GM04503 (cell line): Measurements from ENCODE around the gene PIM3.
"Not testable (repeated sequence)": the region's sequence is repeated elsewhere in the genome, so short reads cannot be mapped to it uniquely, and the experiment has no call there.

Experiments
- DNase-seq: peaks from one replicate; pipeline ENCODE4 v3.0.0-alpha.2; 2012; ENCODE audit warnings: low read depth

The PIM3 gene

DNA sequence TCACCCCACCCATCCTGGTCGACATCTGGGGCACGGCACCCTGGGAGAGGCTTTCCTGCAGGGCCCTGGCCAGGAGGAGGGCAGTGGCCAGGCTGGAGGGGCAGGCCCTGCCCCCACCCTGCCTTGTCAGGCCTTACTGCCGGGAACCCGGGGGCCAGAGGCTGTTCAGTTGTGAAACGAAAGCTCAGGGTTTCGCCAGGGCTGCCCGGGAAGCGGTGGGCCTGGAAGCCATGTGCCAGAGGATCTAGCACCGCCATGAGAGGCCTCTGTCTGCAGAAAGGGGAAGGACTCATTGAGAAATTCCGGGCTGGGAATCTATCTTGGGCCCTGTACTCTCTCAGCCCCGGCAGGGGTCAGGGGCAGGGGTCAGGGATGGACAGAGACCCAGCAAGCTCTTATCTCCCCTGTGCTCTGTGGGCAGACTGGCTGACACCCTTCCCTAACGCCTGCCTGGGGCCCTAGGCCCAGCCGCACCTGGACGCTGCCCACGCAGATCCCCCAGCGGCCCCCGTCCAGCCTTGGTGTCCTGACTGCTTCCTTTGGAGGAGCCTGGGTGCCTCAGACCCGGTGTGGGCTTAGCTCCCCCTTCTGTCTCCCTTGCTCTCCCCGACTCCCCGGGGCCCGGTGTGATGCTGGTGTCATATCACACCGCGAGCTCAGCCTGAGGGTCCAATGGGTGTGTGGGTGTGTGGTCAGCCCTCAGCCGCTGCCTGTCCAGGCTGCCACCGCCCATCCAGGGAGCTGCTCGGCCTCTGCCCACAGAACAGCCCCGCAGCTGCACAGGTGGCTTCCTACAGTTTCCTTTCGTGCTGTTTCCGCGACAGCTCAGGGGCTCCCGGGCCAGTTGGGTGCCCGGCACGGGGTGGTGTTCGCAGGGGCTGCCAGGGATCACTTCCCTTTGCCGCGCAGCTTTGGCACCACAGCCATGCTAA, 6.5 kb downstream of the PIM3 start:
- no peak for DNase-seq

GRCh38 chr22:49967706-49968208, 7.2 kb downstream of the PIM3 start:
- no peak for DNase-seq

DNA sequence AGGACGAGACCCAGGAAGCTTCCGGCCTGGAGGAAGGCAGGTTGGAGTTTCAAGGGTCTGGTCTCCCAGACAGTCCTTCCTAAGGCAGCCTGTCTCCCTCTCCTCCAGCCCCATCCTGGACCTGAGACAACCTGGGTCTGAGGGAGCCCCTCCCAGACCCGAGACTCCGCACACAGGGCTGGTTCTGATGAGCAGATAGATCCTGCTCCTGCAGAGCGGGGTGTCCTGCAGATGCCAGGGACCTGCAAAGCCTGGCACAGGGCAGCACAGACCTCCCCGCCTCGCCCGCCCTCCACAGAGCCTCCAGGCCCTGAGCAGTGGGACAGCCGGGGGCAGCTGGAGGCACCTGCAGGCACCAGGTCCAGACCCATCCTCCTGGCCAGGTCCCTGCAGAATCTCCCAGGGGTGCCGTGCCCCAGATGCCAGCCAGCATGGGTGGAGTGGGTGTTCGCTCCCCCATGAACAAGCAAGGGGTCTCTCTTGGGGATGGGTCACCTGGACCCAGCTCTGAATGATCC, 7.8 kb downstream of the PIM3 start:
- DNase-seq, result no peak

DNA sequence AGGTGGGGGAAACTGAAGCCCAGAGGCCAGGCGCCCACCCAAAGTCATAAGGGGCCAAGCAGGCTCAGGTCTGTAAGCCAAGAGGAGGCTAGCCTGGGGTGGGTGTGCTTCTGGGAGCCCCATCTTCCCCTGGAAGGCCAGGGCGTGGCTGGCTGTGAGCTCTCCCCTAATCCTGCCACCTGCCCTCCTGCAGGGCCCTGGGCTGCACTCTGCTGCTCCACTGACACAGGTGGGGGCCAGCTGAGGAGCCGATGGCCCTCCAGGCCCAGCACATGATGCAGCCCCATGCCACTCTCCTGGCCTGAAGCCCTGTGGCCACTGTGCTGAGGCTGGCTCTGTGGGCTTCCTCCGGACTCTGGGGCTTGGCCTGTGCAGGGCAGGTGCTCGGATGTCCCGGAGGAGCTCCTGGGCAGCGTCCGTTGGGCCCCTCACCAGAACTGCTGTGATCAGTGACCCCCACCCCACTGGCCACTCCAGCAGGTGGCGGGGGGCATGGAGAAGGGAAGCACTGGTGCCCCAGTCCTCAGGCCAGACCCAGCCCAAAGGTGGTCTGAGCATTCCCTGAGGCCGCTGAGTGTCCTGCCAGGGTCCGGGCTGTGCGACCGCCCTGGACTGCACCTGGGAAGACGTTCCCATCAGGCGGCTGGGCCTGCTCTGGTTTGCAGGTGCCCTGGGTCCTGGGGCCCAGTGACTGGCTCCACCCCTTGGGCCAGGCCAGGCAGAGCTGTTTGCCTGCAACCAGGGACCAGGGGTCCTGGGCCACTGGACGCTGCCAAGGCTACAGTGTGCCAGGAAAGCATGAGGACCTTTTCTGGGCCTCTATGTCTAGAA, 8.5 kb downstream of the PIM3 start:
- no peak for DNase-seq

GRCh38 chr22:49969751-49970527, 9.4 kb downstream of the PIM3 start:
- DNase-seq, result no peak

GRCh38 chr22:49970528-49971231, 10.1 kb downstream of the PIM3 start:
- DNase-seq, result peak; percentile 79

- DNase-seq, result no peak
These were observed 10.9 kb downstream of the PIM3 start for GRCh38 chr22:49971232-49972162.

DNA sequence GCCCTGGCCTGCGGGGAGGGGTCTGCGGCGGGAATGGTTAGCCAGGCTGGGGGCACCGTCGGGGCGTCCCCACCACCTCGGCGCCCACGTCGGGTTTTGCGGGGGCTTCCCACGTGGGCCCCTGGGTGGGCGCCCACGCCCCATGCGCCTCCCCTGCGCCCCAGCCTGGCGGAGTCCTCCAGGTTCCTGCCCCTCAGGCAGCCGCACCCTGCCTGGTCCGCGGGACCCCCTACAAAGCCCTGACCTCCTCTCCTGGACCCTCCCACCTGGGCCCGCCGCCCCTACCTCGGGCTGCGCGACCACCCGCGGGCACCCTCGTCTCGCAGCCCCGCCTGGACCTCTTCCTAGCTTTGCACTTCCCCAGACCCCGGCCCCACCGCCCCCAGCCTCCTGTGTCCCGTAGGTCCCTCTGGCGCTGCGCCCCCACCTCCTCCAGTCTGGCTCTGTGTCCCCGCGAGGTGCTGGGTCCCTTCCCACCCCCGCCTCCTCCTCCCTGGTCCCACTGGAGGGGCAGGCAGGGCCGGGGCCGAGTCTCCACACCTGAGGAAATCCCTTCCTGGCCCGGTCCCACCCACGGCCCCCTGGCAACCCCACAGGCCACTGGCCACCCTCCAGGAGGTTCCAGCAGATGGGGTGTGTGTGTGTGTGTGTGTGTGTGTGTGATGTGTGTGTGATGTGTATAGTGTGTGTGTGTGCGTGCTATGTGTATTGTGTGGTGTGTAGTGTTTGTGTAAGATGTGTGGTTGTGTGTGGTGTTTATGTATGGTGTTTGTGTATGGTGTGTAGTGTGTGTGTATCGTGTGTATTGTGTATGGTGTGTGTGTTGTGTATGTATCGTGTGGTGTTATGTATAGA, 11.8 kb downstream of the PIM3 start:
- no peak for DNase-seq

GRCh38 chr22:49973018-49973961, 12.7 kb downstream of the PIM3 start:
- no peak for DNase-seq

- no peak for DNase-seq
These were observed 15.2 kb downstream of the PIM3 start for GRCh38 chr22:49975543-49976389.

GRCh38 chr22:49976439-49977175, 16.0 kb downstream of the PIM3 start:
- DNase-seq, result no peak

- DNase-seq, result no peak
These were observed 17.0 kb downstream of the PIM3 start for GRCh38 chr22:49977578-49977977.

DNA sequence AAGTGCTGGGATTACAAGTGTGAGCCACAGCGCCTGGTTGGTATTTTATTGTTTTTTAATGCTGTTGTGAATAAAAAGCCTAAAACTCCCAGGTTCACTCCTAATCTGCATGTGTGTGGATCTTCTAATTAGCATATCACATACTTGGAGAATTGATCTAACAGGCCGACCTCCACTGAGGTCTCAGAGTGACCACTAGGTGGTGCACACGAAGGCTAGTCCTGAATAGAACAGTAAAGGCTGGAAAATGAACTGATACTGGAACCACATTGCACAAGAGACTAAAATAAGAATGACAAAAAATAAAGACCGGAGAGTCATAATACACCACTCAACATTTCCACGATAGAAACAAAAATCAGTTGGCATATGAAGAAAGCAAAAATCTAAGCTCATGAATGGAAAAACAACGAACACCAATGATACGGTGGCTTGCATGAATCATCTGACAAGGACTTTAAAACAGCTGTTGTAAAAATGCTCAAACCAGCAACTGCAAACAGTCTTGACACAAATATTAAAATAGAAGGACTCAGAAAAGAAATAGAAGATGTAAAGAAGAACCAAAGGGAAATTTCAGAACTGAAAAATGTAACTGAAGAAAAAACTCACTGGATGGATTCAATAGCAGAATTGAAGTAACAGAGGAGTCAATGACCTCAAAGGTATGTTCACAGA, 19.2 kb downstream of the PIM3 start:
- no peak for DNase-seq

GRCh38 chr22:49981799-49982198, 21.2 kb downstream of the PIM3 start:
- DNase-seq, result not testable (repeated sequence)

DNA sequence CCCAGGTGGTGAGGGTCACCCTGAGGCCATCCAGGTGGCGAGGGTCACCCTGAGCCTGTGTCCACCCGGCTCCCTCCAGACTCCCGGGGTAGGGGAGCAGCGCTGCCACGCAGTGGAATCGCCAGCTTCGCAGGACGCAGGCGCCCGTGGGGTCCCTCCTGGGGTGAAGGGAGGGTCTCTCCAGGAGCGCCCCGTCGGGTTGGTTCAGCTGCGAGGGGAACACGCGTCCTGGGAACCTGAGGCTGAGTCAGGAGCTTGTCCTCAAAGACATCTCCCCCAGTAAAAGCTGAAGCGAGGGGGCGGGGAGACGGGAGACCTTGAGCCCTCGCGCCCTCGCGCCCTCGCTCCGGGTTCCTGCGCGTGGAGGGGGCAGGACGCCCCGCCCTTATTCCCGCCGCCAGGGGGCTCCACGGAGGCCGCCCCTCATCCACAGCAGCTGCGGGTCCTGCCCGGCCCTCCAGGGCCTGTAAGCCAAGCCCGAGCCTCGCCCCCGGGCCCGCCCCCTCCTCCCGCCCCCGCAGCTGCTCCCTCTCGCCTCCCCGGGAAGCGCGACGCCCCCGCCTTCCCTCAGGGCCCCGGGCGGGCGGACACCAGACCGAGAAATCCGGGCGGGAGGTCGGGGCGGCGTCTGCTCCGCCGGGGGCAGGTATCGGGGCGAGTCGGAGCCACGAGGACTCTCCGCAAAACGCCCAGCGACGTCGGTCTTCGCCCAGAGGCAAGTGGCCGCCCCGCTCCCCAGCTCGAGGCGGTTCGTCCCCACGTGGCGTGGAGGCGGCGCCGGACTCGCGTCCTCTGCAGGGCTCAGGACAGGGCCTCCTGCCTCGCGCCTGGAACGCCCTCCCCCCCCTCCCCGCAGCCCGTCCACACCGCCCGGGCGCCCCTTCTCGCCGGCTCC, 22.8 kb downstream of the PIM3 start:
- DNase-seq, result no peak
